HG03095 (cell line): Measurements from ENCODE around the gene ADPRM.
"Not testable (repeated sequence)": the region's sequence is repeated elsewhere in the genome, so short reads cannot be mapped to it uniquely, and the experiment has no call there.

Experiments
- ATAC-seq: cut with Tn5 transposase; IDR thresholded peaks from one replicate; pipeline ENCODE4 v1.9.1; 2021; ENCODE audit warnings: moderate library complexity; ENCODE audit not compliant: unreplicated experiment

Gene ADPRM, protein sequence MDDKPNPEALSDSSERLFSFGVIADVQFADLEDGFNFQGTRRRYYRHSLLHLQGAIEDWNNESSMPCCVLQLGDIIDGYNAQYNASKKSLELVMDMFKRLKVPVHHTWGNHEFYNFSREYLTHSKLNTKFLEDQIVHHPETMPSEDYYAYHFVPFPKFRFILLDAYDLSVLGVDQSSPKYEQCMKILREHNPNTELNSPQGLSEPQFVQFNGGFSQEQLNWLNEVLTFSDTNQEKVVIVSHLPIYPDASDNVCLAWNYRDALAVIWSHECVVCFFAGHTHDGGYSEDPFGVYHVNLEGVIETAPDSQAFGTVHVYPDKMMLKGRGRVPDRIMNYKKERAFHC

GRCh38 chr17:10697092-10698081, at the start of gene ADPRM, which contains the start of gene SCO1:
ADPRM (plus strand) TSS chr17:10697594; CDS start chr17:10704927, 7,333 bp downstream.
SCO1 (minus strand) TSS chr17:10697533; CDS start chr17:10697507, 26 bp downstream.
- ATAC-seq: peak; percentile 95

DNA sequence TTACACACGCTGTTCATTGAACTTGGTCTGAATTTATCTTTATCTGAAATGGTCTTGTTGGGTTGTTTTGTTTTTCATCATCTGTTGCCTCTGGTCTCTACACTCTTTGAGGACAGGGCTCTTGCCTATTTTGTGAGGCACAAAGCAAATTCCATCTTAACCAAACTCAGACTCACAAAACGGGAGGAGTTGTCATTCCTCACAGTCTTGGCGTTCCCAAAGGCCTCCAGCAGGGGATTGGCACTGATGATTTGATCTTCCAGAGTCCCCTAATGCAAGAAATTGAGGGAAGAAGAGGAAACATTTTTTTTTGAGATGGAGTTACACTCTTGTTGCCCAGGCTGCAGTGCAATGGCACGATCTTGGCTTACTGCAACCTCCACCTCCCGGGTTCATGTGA, 49.0 kb upstream of the ADPRM start:
- no peak for ATAC-seq

DNA sequence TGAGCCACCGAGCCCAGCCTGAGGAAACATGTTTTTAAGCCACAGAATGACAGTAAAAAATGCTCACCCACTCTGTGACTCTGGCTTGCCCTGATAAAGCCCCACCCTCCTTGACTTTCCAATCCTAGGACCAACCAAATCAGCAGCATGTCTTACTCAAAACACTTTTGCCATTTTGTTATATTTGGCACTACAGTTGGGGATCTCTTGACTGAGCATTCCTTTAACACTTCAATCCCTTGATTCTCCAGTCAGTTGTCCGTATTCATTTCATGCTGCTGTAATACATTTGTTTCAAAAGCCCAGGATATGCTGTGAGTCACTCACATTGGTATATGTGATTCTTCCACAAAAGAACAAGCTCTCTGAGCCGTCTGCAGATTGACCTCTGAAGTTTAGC, 48.4 kb upstream of the ADPRM start:
- no peak for ATAC-seq

- no peak for ATAC-seq
These were observed 47.8 kb upstream of the ADPRM start for GRCh38 chr17:10649602-10650001.

DNA sequence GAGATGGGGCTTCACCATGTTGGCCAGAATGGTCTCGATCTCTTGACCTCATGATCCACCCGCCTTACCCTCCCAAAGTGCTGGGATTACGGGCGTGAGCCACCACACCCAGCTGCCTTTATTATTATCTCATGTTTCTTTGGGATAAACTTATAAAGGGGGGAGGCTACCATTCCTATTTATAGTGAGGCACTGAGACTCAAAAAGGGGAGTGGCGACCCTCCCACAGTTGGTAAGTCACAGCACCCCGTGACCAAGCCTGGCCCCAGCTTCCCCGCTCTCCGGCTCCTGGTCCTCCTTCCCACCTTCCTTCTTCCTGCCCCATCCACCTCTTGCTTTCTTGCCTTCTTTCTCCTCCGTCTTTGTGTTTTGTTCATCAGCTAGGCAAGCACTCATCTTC, 45.5 kb upstream of the ADPRM start:
- no peak for ATAC-seq

GRCh38 chr17:10652984-10653659, 44.3 kb upstream of the ADPRM start:
- ATAC-seq: no peak

- ATAC-seq: no peak
These were observed 43.4 kb upstream of the ADPRM start for GRCh38 chr17:10653987-10654386.

DNA sequence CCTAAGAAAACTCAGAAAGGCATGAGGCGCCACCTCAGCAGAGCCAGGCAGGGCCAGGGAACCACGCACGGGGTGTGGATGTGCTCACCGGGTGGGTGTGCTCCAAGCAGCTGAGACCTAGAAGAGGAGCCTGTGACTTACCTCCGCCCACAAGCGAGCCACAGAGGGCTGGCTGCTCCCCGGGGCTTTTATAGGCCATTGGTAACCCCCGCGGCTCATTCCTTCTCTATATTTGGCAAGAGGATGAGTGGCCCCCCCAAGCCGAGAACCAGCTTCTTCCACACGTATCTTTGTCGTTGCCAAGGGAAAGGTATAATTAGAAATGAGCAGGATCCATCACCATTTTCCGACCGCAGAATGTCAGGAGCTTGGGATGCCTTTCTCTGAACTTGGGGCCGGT, 40.2 kb upstream of the ADPRM start, which contains the start of gene MYH3:
MYH3 (minus strand) TSS at position 162 of the 400 bp plus-strand sequence. CDS start 2,245 bp downstream, outside the sequence.
- no peak for ATAC-seq

- no peak for ATAC-seq
These were observed 39.5 kb upstream of the ADPRM start for GRCh38 chr17:10657879-10658278.

GRCh38 chr17:10661437-10661836, 36.0 kb upstream of the ADPRM start:
- ATAC-seq: no peak

- ATAC-seq: no peak
These were observed 34.2 kb upstream of the ADPRM start for GRCh38 chr17:10663231-10663630.

DNA sequence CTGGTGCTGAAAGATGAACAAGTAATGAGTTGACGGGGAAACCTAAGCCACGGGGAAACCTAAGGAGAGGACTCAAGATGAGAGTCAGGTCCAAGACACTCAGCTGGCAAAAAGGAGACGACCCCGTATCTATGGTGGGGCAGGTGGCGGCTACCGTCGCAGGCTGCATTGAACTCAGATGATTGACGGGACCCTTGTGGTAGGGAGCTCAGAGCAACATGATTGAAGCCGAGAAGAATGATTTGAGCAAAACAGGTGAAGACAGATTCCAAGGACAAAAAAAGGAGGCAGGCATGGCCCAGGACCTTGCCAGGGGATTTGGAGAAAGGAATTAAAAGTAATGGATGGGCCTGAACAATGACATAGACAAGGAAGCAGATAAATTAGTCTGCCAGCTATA, 32.8 kb upstream of the ADPRM start:
- ATAC-seq: no peak

DNA sequence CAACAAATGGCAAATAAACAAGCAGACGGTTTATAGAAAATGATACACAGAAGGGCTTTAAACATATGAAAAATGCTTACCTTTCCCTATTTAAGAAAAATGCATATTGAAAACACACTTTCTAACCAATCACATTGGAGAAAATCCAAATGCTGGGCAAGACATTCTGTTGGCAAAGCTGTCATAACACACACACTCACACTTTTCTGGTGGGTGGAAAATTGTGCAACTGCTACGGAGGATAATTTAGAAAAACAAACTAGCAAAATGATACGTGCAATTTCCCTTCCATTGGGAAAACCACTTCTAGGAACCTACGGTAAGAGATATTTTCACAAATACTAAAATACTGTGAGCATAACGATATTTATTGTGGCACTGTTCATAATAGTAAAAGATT, 30.5 kb upstream of the ADPRM start:
- no peak for ATAC-seq

- ATAC-seq: no peak
These were observed 28.6 kb upstream of the ADPRM start for GRCh38 chr17:10668775-10669174.

DNA sequence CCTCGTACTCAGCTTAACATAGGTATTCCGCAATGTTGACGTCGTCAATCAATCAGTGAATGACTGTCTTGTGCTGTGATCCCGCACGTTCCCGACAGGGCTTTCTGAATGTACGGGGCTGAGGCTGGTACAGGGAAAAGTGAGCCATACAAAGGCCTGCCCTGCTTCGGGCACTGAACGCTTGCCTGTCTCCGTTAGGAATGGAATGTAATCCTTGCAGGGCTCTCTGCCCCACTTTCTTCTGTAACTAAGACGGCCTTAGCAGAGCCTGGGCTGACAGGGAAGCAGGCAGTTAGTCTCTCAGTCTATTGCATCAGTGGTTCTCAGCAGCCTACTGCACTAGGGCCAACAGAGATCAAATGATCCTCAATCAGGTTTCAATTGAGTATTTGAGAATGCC, 24.1 kb upstream of the ADPRM start:
- ATAC-seq: no peak

GRCh38 chr17:10674704-10675103, 22.7 kb upstream of the ADPRM start:
- no peak for ATAC-seq

DNA sequence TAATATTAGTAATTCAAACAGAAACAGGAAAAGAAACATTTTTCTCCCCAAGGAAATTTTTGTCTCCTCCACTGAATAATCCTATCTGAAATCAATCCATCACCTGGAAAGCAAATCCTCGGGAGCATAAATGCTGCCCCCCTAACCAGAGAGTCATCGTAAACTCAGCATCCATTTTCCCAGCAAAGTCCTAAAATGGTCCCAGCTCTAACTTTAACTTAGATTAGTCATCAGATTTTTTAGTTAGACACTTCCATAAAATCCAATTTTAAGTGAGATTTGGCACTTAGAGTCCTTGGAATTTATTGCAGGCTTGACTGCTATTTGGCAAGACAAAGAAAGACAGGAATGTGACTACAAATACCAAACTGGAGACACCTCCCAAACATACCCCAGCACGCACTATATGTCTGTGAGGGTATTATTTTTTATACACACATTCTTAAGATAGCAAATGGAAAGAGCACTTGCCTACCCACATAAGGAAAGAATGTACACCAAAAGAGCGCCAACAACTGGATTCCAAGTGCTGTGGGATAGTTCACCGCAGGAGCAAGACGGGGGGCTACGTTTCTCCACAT, 15.4 kb upstream of the ADPRM start:
- no peak for ATAC-seq

DNA sequence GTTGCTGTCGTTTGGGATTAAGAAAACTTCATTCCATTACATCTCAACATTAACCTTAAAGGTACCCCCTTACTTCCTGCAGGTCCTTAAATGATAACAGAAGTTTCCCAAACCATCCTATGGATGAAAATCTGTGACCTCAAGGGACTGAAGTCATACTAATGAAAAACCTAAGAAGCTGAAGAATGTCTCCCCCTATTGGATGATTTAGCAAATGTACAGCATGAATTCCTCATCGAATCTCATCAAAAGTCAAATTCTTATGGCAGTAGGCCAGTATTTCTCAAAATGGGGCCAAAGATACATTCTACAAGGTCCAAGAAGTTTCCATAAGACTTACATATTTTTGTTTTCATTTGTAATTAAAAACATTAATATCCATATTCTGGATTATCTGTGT, 13.5 kb upstream of the ADPRM start:
- no peak for ATAC-seq

- ATAC-seq: no peak
These were observed 9.9 kb upstream of the ADPRM start for GRCh38 chr17:10687499-10687898.

DNA sequence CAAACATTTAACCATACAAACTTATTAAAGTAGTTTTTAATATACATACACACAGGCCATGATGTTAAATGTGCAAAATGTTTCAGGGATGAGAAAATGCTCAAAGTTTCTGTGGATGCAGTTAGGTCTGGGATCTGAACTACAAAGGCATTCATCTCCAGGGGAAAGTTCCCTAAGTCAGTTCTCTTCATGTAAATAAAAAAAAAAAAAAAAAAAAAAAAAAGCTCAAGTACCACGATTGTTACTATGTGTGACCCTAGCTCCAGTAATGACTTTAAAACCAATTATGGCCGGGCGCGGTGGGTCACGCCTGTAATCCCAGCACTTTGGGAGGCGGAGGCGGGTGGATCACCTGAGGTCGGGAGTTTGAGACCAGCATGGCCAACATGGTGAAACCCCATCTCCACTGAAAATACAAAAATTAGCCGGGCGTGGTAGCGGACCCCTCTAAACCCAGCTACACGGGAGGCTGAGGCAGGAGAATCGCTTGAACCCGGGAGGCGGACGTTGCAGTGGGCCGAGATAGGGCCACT, 1.5 kb upstream of the ADPRM start:
- ATAC-seq: not testable (repeated sequence)
